ENCODE data around the gene ZNF81.

- TF ChIP-seq POLR2A (IDR thresholded peaks at IDR 0.05), result no peak
- TF ChIP-seq, protein P1, sequence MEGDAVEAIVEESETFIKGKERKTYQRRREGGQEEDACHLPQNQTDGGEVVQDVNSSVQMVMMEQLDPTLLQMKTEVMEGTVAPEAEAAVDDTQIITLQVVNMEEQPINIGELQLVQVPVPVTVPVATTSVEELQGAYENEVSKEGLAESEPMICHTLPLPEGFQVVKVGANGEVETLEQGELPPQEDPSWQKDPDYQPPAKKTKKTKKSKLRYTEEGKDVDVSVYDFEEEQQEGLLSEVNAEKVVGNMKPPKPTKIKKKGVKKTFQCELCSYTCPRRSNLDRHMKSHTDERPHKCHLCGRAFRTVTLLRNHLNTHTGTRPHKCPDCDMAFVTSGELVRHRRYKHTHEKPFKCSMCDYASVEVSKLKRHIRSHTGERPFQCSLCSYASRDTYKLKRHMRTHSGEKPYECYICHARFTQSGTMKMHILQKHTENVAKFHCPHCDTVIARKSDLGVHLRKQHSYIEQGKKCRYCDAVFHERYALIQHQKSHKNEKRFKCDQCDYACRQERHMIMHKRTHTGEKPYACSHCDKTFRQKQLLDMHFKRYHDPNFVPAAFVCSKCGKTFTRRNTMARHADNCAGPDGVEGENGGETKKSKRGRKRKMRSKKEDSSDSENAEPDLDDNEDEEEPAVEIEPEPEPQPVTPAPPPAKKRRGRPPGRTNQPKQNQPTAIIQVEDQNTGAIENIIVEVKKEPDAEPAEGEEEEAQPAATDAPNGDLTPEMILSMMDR (IDR thresholded peaks at IDR 0.05 in 4 of 5, conservative IDR thresholded peaks at IDR 0.05 in 1 of 5), result no peak
Measured at GRCh38 chrX:47879463-47879862, 42.8 kb downstream of the ZNF81 start.

All from gastrocnemius medialis (tissue), 4 donors.